Psoas muscle (tissue), 8 donors: ENCODE results near the gene CLK3. TPM values are rescaled to one million over a fixed set of nuclear protein-coding genes. Genes with fewer than 3 reads are reported as not detected.
A peak's percentile ranks its signal among the peaks of the same experiment; 100 is the strongest.
"Not testable (repeated sequence)": the region's sequence is repeated elsewhere in the genome, so short reads cannot be mapped to it uniquely, and the experiment has no call there.

Experiments
- ATAC-seq, 4 donors: fragments of 200-7000 bp; cut with Tn5 transposase; one replicate each; pipeline ENCODE4 v1.9.1; 2020; ENCODE audit warnings: moderate library complexity in 3 of 4, mild to moderate bottlenecking in 2 of 4
- DNase-seq, 2 donors: peaks; one replicate each; pipeline ENCODE4 v3.0.0-alpha.2; 2020
- H3K27ac ChIP-seq: fragments of 200-600 bp; one replicate; pipeline ENCODE4 v1.8.0; 2022
- H3K27me3 ChIP-seq, 3 donors: fragments of 200-600 bp in 1 of 3; one replicate each; pipeline versions ENCODE4 v1.6.1 to v1.8.0; 2013 to 2022; ENCODE audit warnings: low read length in 2 of 3, mild to moderate bottlenecking in 2 of 3, moderate library complexity in 1 of 3; ENCODE audit not compliant: insufficient read depth in 3 of 3
- H3K36me3 ChIP-seq, 2 donors: fragments of 200-600 bp in 1 of 2; one replicate each; pipeline versions ENCODE4 v1.6.1 to v1.8.0; 2013 to 2022; ENCODE audit warnings: low read depth in 1 of 2, mild to moderate bottlenecking in 1 of 2, moderate library complexity in 1 of 2; ENCODE audit not compliant: insufficient read depth in 1 of 2
- H3K4me1 ChIP-seq: fragments of 200-600 bp; one replicate; pipeline ENCODE4 v1.8.0; 2022
- H3K4me3 ChIP-seq: fragments of 200-600 bp; one replicate; pipeline ENCODE4 v1.8.0; 2022; ENCODE audit warnings: mild to moderate bottlenecking
- H3K9me3 ChIP-seq: fragments of 200-600 bp; one replicate; pipeline ENCODE4 v1.8.0; 2022
- WGBS, 3 donors: extraction: QIAGEN DNeasy Blood & Tissue Kit; methylation state at CpG; one replicate each; pipeline versions ENCODE4 v1.1.6 to v1.1.7; 2013; 5-methylcytosine and 5-hydroxymethylcytosine counted together
- intact Hi-C, 2 donors: fragments of 100-400 bp; cut with DNase I; formaldehyde crosslinking; loops; one replicate each; pipeline versions ENCODE4 v1.11.0 to v1.14.2; 2022
- polyA plus RNA-seq, 3 donors: library from polyadenylated mRNA; stranded (reverse); fragments of 200-250 nt; gene quantifications; one replicate each; pipeline ENCODE4 v1.2.3, GENCODE V29; 2013
- total RNA-seq, 4 donors: library from RNA; stranded (reverse); fragmentation: NEBNext Ultra II Directional in 2 of 4; extraction: Animal tissue kit (Norgen Biotek cat#: 25700) in 2 of 4; gene quantifications; one replicate each; pipeline versions ENCODE4 v1.2.1 to v1.2.4, GENCODE V29; 2021 to 2023
- TF ChIP-seq, protein P1 (sequence below): fragments of 200-600 bp; IDR thresholded peaks from one replicate; pipeline ENCODE4 v1.8.0; 2022; ENCODE audit warnings: antibody characterized with exemption
- donor health status: healthy with polysubstance abuse.
- donor health status: DM: no; HTN: no; CAD: no; lungs with moderate emphysema.
- donor health status: Bipolar disorder and iron deficiency.
- donor health status: healthy.
- donor health status: DM: yes; HTN: yes; CAD: no.
- donor health status: DM: no; HTN: no; CAD: no.
- donor health status: DM: no; HTN: no; CAD: no.
- donor health status: DM: yes; HTN: yes; CAD: no.

The CLK3 gene
- total and polyA plus RNA-seq, 7 donors, result 36.6 to 61.8 (median 50.2) TPM

DNA sequence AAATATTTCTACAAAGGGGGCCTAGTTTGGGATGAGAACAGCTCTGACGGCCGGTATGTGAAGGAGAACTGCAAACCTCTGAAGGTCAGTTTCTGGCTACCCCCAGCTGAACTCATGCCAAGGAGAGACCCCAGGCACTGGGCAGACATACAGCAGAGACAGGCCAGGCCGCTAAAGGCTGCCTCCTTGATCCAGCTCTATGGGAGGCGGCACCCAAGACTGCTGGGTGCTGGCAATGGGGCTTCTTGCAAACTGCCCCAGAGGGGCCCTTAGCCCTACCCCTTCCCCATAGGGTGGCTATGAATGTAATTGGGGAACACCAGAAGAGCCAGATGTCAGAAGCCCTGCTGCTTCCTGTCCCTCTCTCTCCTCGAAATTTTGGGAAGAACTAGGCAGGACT, 13.3 kb downstream of the CLK3 start:
- 58 to 64% (median 62%) methylated on average over 5 of the region's 5 CpGs for WGBS, 3 donors
- no peaks in the 10 kb centered on the region for H3K4me1 ChIP-seq
- TF ChIP-seq, protein P1, sequence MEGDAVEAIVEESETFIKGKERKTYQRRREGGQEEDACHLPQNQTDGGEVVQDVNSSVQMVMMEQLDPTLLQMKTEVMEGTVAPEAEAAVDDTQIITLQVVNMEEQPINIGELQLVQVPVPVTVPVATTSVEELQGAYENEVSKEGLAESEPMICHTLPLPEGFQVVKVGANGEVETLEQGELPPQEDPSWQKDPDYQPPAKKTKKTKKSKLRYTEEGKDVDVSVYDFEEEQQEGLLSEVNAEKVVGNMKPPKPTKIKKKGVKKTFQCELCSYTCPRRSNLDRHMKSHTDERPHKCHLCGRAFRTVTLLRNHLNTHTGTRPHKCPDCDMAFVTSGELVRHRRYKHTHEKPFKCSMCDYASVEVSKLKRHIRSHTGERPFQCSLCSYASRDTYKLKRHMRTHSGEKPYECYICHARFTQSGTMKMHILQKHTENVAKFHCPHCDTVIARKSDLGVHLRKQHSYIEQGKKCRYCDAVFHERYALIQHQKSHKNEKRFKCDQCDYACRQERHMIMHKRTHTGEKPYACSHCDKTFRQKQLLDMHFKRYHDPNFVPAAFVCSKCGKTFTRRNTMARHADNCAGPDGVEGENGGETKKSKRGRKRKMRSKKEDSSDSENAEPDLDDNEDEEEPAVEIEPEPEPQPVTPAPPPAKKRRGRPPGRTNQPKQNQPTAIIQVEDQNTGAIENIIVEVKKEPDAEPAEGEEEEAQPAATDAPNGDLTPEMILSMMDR, result no peak
- no peak for DNase-seq
- ATAC-seq, result no peak
- intact Hi-C loops, result loop anchor here in 1 of 2 donors (5.0 kb wide), 1 partner anchor 252 kb away; no protein-coding TSS in a partner anchor
- H3K27me3 ChIP-seq, result no peaks in the 10 kb centered on the region
- H3K4me3 ChIP-seq, result no peak overlapping the region
- H3K9me3 ChIP-seq, result no peaks in the 10 kb centered on the region
- peaks cover 15 to 99% of the 10 kb centered on the region in 2 donors for H3K36me3 ChIP-seq
- no peak overlapping the region for H3K27ac ChIP-seq

DNA sequence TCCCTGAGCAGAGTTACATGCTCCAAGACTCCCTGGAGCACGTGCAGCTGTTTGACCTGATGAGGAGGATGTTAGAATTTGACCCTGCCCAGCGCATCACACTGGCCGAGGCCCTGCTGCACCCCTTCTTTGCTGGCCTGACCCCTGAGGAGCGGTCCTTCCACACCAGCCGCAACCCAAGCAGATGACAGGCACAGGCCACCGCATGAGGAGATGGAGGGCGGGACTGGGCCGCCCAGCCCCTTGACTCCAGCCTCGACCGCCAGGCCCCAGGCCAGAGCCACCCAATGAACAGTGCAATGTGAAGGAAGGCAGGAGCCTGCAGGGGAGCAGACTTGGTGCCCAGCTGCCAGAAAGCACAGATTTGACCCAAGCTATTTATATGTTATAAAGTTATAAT, 14.1 kb downstream of the CLK3 start:
- whole genome bisulfite sequencing, 3 donors, result 74 to 91% (median 76%) methylated on average over 6 to 10 of the region's 10 CpGs
- not testable (repeated sequence) for H3K27ac ChIP-seq

DNA sequence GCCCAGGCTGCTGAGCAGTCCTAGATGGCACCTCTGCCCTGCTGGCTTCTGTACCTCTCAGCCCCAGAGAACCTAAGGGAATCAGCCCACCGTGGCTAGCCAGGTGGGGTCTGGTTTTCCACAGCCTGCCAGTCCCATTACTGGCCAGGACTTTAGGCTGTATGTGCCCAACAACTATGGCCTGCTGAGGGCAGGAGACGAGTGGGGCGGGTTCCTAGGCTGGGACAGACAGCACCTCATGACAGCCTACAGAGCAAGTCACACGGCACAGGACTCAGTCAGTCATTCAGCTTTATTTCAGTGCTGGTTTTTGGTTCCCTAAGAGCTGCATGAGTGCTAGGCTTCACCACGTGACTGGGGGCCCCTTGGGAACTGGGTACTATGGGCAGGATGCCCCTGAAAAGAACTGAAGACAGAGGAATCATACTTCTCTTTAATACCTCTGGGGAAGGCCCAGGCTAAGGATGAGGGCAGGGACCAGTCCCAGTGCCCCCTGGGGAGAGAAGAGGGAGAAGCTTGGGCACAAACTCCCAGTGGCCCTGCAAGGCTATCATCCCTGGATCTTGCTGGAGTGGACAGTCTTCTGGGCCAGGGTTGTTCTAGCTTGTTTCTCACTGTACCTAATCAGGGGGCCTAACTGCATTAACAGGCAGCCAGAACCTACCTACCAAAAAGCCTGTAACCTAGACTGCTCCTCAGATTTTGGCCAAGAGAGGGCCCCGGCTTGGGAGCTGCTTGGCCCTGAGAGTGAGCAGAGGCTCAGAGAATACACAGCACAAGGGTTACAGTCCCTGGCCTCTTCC, 14.8 kb downstream of the CLK3 start:
- intact Hi-C loops, result loop anchor here (5.0 to 10.0 kb wide), 2 partner anchors 324 to 327 kb away; partner anchors contain the start of gene RPP25 (in 2 of the 2)
- Histone ChIP-seq H3K4me1 (no peaks in the 10 kb centered on the region), H3K9me3 (no peaks in the 10 kb centered on the region), H3K27ac (no peak overlapping the region), H3K4me3 (no peak overlapping the region), H3K36me3 (peaks cover 7 to 99% of the 10 kb centered on the region in 2 donors), H3K27me3 (no peaks in the 10 kb centered on the region)
- ATAC-seq, result no peak
- 58 to 71% (median 71%) methylated on average over 6 of the region's 6 CpGs for WGBS, 3 donors
- DNase-seq, result no peak
- TF ChIP-seq, protein P1, result no peak

More for the DNA sequence above, 14.1 kb downstream of the CLK3 start:
- ATAC-seq, H3K4me3 ChIP-seq, H3K27me3 ChIP-seq, DNase-seq, H3K9me3 ChIP-seq, H3K4me1 ChIP-seq: not testable (repeated sequence)
- intact Hi-C loops, result loop anchor here (5.0 to 10.0 kb wide), 3 partner anchors 252 to 328 kb away; partner anchors contain the start of gene RPP25 (in 2 of the 2)
- peaks cover 8 to 99% of the 10 kb centered on the region in 2 donors for H3K36me3 ChIP-seq

DNA sequence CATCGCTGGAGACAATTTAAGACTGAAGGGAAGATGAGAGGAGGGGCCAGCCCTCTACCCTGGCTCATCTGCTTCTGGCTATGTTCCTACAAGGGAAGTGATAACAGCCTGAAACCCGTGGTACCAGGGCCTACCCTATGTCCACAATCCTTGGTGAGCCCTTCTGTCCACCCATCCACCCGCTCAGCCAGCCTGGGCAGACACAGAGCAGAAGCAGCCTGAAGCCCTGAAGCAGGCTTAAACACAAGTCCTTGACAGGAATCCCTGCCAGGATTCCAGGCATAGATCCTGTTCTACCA, 15.4 kb downstream of the CLK3 start:
- TF ChIP-seq, protein P1, result no peak
- H3K4me1 ChIP-seq, result no peaks in the 10 kb centered on the region
- intact Hi-C loops, result loop anchor here (5.0 to 10.0 kb wide), 2 partner anchors 324 to 326 kb away; partner anchors contain the start of gene RPP25 (in 2 of the 2)
- H3K4me3 ChIP-seq, result no peak overlapping the region
- DNase-seq (no peak), ATAC-seq (no peak)
- peaks cover 8 to 99% of the 10 kb centered on the region in 2 donors for H3K36me3 ChIP-seq
- no peaks in the 10 kb centered on the region for H3K9me3 ChIP-seq
- WGBS, 3 donors, result 69 to 81% (median 71%) methylated on average over 3 of the region's 3 CpGs
- no peak overlapping the region for H3K27ac ChIP-seq
- H3K27me3 ChIP-seq, result no peaks in the 10 kb centered on the region

DNA sequence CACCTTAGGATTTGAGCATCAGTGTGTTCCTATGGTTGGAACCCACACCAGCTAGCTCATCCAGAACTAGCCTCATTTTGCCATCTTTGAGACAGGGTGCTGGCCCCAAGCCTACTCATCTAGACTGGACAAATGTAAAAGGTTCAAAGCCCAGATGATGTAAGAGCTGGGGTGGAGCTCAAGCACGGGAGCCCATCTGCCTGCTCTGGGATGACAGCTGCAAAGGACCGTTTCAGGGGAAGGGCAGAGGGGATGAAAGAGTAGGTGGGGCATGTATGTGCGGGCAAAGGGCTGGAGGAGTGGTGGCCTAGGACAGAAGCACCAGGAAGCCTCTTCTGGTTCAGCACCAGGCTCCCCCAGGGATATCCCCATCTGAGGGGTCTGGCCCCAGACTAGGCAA, 15.8 kb downstream of the CLK3 start:
- TF ChIP-seq, protein P1, result no peak
- no peaks in the 10 kb centered on the region for H3K27me3 ChIP-seq
- no peak for DNase-seq
- no peaks in the 10 kb centered on the region for H3K4me1 ChIP-seq
- ATAC-seq, result peak in 1 of 4 donors; percentile 6
- intact Hi-C loops, result loop anchor here (5.0 to 10.0 kb wide), 2 partner anchors 323 to 326 kb away; partner anchors contain the start of gene RPP25 (in 2 of the 2)
- no peaks in the 10 kb centered on the region for H3K9me3 ChIP-seq
- H3K27ac ChIP-seq, result no peak overlapping the region
- no peak overlapping the region for H3K4me3 ChIP-seq
- WGBS, 3 donors, result 26 to 44% (median 39%) methylated on average over 3 of the region's 3 CpGs
- peaks cover 10 to 99% of the 10 kb centered on the region in 2 donors for H3K36me3 ChIP-seq
